Stomach (tissue), 4 donors: ENCODE data around the gene COL6A1.

Experiments
- POLR2AphosphoS5 ChIP-seq, 3 donors: sonication (generic); formaldehyde crosslinking; IDR thresholded peaks; one replicate each; pipeline ENCODE4 v1.6.1; 2016; ENCODE audit warnings: antibody characterized with exemption in 3 of 3
- TF ChIP-seq, protein P1 (sequence below), 7 experiments: fragments of 450-650 bp in 4 of 7; fragments of 200-600 bp in 3 of 7; sonication (generic) in 3 of 7; IDR thresholded peaks; one replicate each; pipeline ENCODE4 v1.5.1; 2016 to 2019; ENCODE audit warnings: antibody characterized with exemption in 7 of 7, control low read depth in 2 of 7, mild to moderate bottlenecking in 1 of 7

DNA sequence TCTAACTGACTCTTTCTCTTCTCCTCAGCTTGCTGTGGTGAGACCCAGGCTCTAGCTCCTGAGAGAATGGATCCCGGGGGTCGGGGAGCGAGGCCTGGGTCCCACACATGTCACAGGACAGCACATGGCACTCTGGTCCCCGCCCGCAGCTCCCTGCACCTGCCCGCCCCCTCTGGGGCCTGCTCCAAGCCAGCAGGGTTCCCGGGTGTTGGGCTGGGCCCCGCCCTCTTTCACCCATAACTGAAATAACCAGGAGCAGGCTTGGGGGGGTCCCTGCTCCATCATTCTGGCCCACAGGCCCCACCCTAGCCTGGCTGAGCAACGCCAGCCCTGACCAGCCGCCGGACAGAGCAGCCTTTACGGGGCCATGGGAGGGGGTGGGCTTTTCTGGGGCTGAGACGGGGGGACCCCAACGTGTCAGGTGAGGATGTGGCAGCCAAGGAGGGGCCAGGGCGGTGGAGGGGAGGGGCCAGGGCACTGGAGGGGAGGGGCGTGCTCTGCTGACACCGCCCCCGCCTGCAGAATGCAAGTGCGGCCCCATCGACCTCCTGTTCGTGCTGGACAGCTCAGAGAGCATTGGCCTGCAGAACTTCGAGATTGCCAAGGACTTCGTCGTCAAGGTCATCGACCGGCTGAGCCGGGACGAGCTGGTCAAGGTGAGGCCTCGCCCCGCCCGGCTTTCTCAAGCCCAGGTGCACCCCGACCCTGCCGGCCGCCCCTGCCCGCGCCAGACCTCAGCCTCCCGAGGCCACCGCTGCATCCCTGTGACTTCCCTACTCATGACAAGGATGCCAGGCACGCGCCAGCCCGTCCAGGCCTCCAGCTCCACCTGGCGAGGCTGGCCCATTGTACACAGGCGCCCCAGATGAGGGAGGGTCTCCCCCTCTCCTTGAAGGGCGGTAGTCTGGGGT is 19.4 kb downstream of the COL6A1 start:
- TF ChIP-seq, protein P1, sequence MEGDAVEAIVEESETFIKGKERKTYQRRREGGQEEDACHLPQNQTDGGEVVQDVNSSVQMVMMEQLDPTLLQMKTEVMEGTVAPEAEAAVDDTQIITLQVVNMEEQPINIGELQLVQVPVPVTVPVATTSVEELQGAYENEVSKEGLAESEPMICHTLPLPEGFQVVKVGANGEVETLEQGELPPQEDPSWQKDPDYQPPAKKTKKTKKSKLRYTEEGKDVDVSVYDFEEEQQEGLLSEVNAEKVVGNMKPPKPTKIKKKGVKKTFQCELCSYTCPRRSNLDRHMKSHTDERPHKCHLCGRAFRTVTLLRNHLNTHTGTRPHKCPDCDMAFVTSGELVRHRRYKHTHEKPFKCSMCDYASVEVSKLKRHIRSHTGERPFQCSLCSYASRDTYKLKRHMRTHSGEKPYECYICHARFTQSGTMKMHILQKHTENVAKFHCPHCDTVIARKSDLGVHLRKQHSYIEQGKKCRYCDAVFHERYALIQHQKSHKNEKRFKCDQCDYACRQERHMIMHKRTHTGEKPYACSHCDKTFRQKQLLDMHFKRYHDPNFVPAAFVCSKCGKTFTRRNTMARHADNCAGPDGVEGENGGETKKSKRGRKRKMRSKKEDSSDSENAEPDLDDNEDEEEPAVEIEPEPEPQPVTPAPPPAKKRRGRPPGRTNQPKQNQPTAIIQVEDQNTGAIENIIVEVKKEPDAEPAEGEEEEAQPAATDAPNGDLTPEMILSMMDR (IDR thresholded peaks at IDR 0.05) = no peak
- no peak for TF ChIP-seq POLR2AphosphoS5 (IDR thresholded peaks at IDR 0.05)
